Upper lobe of left lung (tissue), 4 donors: ENCODE data around the gene NPIPB9.
"Not testable (repeated sequence)": the region's sequence is repeated elsewhere in the genome, so short reads cannot be mapped to it uniquely, and the experiment has no call there.

Experiments
- CTCF ChIP-seq, 6 experiments: fragments of 450-650 bp in 4 of 6; fragments of 200-600 bp in 2 of 6; sonication (generic) in 2 of 6; IDR thresholded peaks; one replicate each; pipeline ENCODE4 v1.5.1; 2016 to 2019; ENCODE audit warnings: antibody characterized with exemption in 6 of 6
- EP300 ChIP-seq, 4 donors: sonication (generic); formaldehyde crosslinking; IDR thresholded peaks; one replicate each; pipeline ENCODE4 v1.5.1; 2017; ENCODE audit warnings: antibody characterized with exemption in 4 of 4, control low read depth in 2 of 4
- POLR2A ChIP-seq, 4 donors: fragments of 450-650 bp; IDR thresholded peaks; one replicate each; pipeline ENCODE4 v1.5.1; 2016 to 2017; ENCODE audit warnings: antibody characterized with exemption in 4 of 4, mild to moderate bottlenecking in 2 of 4
- POLR2AphosphoS5 ChIP-seq, 2 donors: sonication (generic); formaldehyde crosslinking; IDR thresholded peaks; one replicate each; pipeline ENCODE4 v1.5.1; 2017; ENCODE audit warnings: antibody characterized with exemption in 2 of 2

GRCh38 chr16:28731253-28731652, 20.3 kb upstream of the NPIPB9 start:
- not testable (repeated sequence) for TF ChIP-seq POLR2A, POLR2AphosphoS5, CTCF, EP300 (IDR thresholded peaks at IDR 0.05)
